Heart left ventricle (tissue), 16 donors: ENCODE results near the gene ENTR1. TPM values are rescaled to one million over a fixed set of nuclear protein-coding genes. Genes with fewer than 3 reads are reported as not detected.

Experiments
- ATAC-seq, 4 donors: fragments of 200-7000 bp; cut with Tn5 transposase; one replicate each; pipeline ENCODE4 v1.9.1; 2020 to 2022; ENCODE audit warnings: moderate library complexity in 4 of 4, mild to moderate bottlenecking in 3 of 4, moderate number of reproducible peaks in 1 of 4
- DNase-seq, 5 donors: peaks; one replicate each; pipeline ENCODE4 v3.0.0-alpha.2; 2020
- H3K27ac ChIP-seq, 12 donors: fragments of 200-600 bp; sonication (generic) in 4 of 12; one replicate each; pipeline versions ENCODE4 v1.5.0 to v1.8.0; 2016 to 2022; ENCODE audit warnings: mild to moderate bottlenecking in 2 of 12
- H3K27me3 ChIP-seq, 9 donors: fragments of 200-600 bp; sonication (generic) in 2 of 9; one replicate each; pipeline versions ENCODE4 v1.5.1 to v1.8.0; 2016 to 2022; ENCODE audit warnings: mild to moderate bottlenecking in 3 of 9
- H3K36me3 ChIP-seq, 9 donors: fragments of 200-600 bp; sonication (generic) in 2 of 9; one replicate each; pipeline versions ENCODE4 v1.5.0 to v1.8.0; 2018 to 2022; ENCODE audit warnings: mild to moderate bottlenecking in 2 of 9
- H3K4me1 ChIP-seq, 12 donors: fragments of 200-600 bp; sonication (generic) in 4 of 12; one replicate each; pipeline versions ENCODE4 v1.5.0 to v1.8.0; 2016 to 2022; ENCODE audit warnings: mild to moderate bottlenecking in 3 of 12
- H3K4me3 ChIP-seq, 12 donors: fragments of 200-600 bp; sonication (generic) in 4 of 12; one replicate each; pipeline versions ENCODE4 v1.5.0 to v1.8.0; 2017 to 2022; ENCODE audit warnings: mild to moderate bottlenecking in 9 of 12, moderate library complexity in 4 of 12
- H3K9me3 ChIP-seq, 12 donors: fragments of 200-600 bp; sonication (generic) in 4 of 12; one replicate each; pipeline versions ENCODE4 v1.5.0 to v1.8.0; 2016 to 2022; ENCODE audit warnings: mild to moderate bottlenecking in 1 of 12
- CTCF ChIP-seq, 12 donors: fragments of 200-600 bp; sonication (generic) in 4 of 12; IDR thresholded peaks; one replicate each; pipeline versions ENCODE4 v1.5.0 to v1.8.0; 2018 to 2022; ENCODE audit warnings: antibody characterized with exemption in 12 of 12, mild to moderate bottlenecking in 5 of 12
- POLR2A ChIP-seq, 2 donors: fragments of 450-650 bp; IDR thresholded peaks; one replicate each; pipeline ENCODE4 v1.6.1; 2017; ENCODE audit warnings: antibody characterized with exemption in 2 of 2, mild to moderate bottlenecking in 2 of 2, moderate library complexity in 2 of 2
- WGBS, 4 donors: extraction: QIAGEN DNeasy Blood & Tissue Kit in 2 of 4; methylation state at CpG; one replicate each; pipeline versions ENCODE4 v1.1.5 to v1.1.7; 2013 to 2018; 5-methylcytosine and 5-hydroxymethylcytosine counted together
- intact Hi-C, 10 donors: fragments of 100-400 bp; cut with DNase I; formaldehyde crosslinking; loops; one replicate each; pipeline versions ENCODE4 v1.11.1 to v1.14.2; 2022
- polyA plus RNA-seq, 2 donors: library from polyadenylated mRNA; stranded (reverse); fragments of 200-250 nt; gene quantifications; one replicate each; pipeline ENCODE4 v1.2.3, GENCODE V29; 2013
- total RNA-seq, 9 donors: library from RNA; depleted of rRNA in 2 of 9; stranded (reverse); fragments of >200 nt in 2 of 9; fragmentation: NEBNext Ultra II Directional in 3 of 9; extraction: Animal tissue kit (Norgen Biotek cat#: 25700) in 3 of 9; gene quantifications; one replicate each; pipeline versions ENCODE4 v1.1.0 to v1.2.4, GENCODE V29; 2016 to 2023
- donor health status: ischemic (EF 13 %, LVEDD 7.1; RV severe dilation, severe dysfunction).
- donor health status: healthy with polysubstance abuse.
- donor health status: DM: no; HTN: yes; CAD: no.
- donor health status: DM: no; HTN: no; CAD: no.
- donor health status: ischemic (EF 25% LVEDD 6.9; RV normal size, moderate dysfunction).
- donor health status: ischemic (EF 25% LVEDD 5.7; RV mildly dilated, moderate dysfunction).
- donor health status: healthy.
- donor health status: DM: yes; HTN: yes; CAD: no.
- donor health status: ischemic (EF 35%, LVEDD 5.7; RV mildly dilated, moderate dysfunction).
- donor health status: nonischemic (EF 11% LVEDD 7.7; RV severe dilation, severe dysfunction).
- donor health status: DM: yes; HTN: yes; CAD: no.
- donor health status: PGD.
- donor health status: ischemic (EF 29% LVEDD 5.4; RV normal size, mild dysfunction).
- donor health status: nonischemic (EF 23%, LVEDD 6.1; RV moderate dilation, normal function).

ENTR1 gene
- total and polyA plus RNA-seq, 11 donors: 11.8 to 27.7 (median 18.4) TPM

GRCh38 chr9:136353088-136353487 lies 57.3 kb downstream of the ENTR1 start:
- no peak for ATAC-seq
- Histone ChIP-seq H3K4me3 (peak overlapping the region in 10 of 12 donors; percentile 22 to 57 (median 42)), H3K4me1 (peaks cover 0 to 35% (median 14%) of the 10 kb centered on the region in 12 donors), H3K9me3 (no peaks in the 10 kb centered on the region), H3K27ac (peak overlapping the region in 11 of 12 donors; percentile 71 to 96 (median 89)), H3K27me3 (no peaks in the 10 kb centered on the region), H3K36me3 (peaks cover 0 to 30% (median 9%) of the 10 kb centered on the region in 9 donors)
- WGBS, 4 donors: 69 to 80% (median 78%) methylated on average over 10 to 11 of the region's 11 CpGs
- no peak for TF ChIP-seq POLR2A (IDR thresholded peaks at IDR 0.05)
- TF ChIP-seq CTCF (IDR thresholded peaks at IDR 0.05): no peak
- intact Hi-C loops: no loop called here
- no peak for DNase-seq

- intact Hi-C loops: no loop called here
- H3K36me3 ChIP-seq: peaks cover 0 to 26% (median 9%) of the 10 kb centered on the region in 9 donors
- peak overlapping the region in 10 of 12 donors; percentile 71 to 96 (median 90) for H3K27ac ChIP-seq
- peak in 2 of 5 donors; percentile 46 to 72 for DNase-seq
- H3K4me3 ChIP-seq: peak overlapping the region in 9 of 12 donors; percentile 28 to 57 (median 43)
- TF ChIP-seq CTCF (IDR thresholded peaks at IDR 0.05) (no peak), POLR2A (IDR thresholded peaks at IDR 0.05) (peak in 1 of 2 donors; percentile 10)
- no peaks in the 10 kb centered on the region for H3K27me3 ChIP-seq
- H3K4me1 ChIP-seq: peaks cover 0 to 35% (median 14%) of the 10 kb centered on the region in 12 donors
- ATAC-seq: peak; percentile 12 to 53 (median 32)
- 62 to 78% (median 69%) methylated on average over 7 to 16 of the region's 16 CpGs for WGBS, 4 donors
- no peaks in the 10 kb centered on the region for H3K9me3 ChIP-seq
These were observed 57.7 kb downstream of the ENTR1 start for GRCh38 chr9:136352682-136353081.

Other genes with a start within 250 kb of the ENTR1 start
- gene LHX3, start 205.5 kb downstream of the ENTR1 start, total RNA-seq: not detected
- gene LHX3, start 205.5 kb downstream of the ENTR1 start, polyA plus RNA-seq: not detected
- 1 to 10 TPM; 4.8 to 7.8 (median 5.9) TPM for gene QSOX2, start 164.8 kb downstream of the ENTR1 start, total RNA-seq
- 1 to 10 TPM; 4.3 to 9.9 TPM for gene QSOX2, start 164.8 kb downstream of the ENTR1 start, polyA plus RNA-seq
- under 1 TPM in 1 of 9 donors, not detected in 8; 0.04 TPM for gene CCDC187, start 106.5 kb downstream of the ENTR1 start, total RNA-seq
- not detected for gene CCDC187, start 106.5 kb downstream of the ENTR1 start, polyA plus RNA-seq
- gene GPSM1, start 83.1 kb downstream of the ENTR1 start, total RNA-seq: 10 to 100 TPM; 24.1 to 52.0 (median 31.7) TPM
- gene GPSM1, start 83.1 kb downstream of the ENTR1 start, polyA plus RNA-seq: 10 to 100 TPM; 31.5 to 80.2 TPM
- 10 to 100 TPM; 21.3 to 67.8 (median 33.6) TPM for gene DNLZ, start 46.9 kb downstream of the ENTR1 start, total RNA-seq
- gene DNLZ, start 46.9 kb downstream of the ENTR1 start, polyA plus RNA-seq: 10 to 100 TPM; 22.6 to 36.8 TPM
- gene CARD9, start 36.9 kb downstream of the ENTR1 start, total RNA-seq: 1 to 10 TPM in 2 of 9 donors, under 1 TPM in 7; 0.30 to 7.1 (median 0.77) TPM
- under 1 TPM; 0.69 to 1.00 TPM for gene CARD9, start 36.9 kb downstream of the ENTR1 start, polyA plus RNA-seq
- gene SNAPC4, start 10.4 kb downstream of the ENTR1 start, total RNA-seq: 1 to 10 TPM; 3.1 to 7.8 (median 4.5) TPM
- 1 to 10 TPM; 4.0 to 4.3 TPM for gene SNAPC4, start 10.4 kb downstream of the ENTR1 start, polyA plus RNA-seq
- 10 to 100 TPM; 61.5 to 81.8 (median 73.6) TPM for gene PMPCA, start within 50 bp of the ENTR1 start, total RNA-seq
- gene PMPCA, start within 50 bp of the ENTR1 start, polyA plus RNA-seq: 10 to 100 TPM; 70.8 to 77.0 TPM
- gene INPP5E, start 29.2 kb upstream of the ENTR1 start, total RNA-seq: 10 to 100 TPM in 3 of 9 donors, 1 to 10 TPM in 6; 7.3 to 11.7 (median 9.5) TPM
- 1 to 10 TPM; 6.4 to 8.0 TPM for gene INPP5E, start 29.2 kb upstream of the ENTR1 start, polyA plus RNA-seq
- 10 to 100 TPM; 21.1 to 53.3 (median 30.2) TPM for gene SEC16A, start 72.4 kb upstream of the ENTR1 start, total RNA-seq
- 10 to 100 TPM; 20.9 to 29.9 TPM for gene SEC16A, start 72.4 kb upstream of the ENTR1 start, polyA plus RNA-seq
- gene NOTCH1, start 135.4 kb upstream of the ENTR1 start, total RNA-seq: 10 to 100 TPM; 12.1 to 47.3 (median 22.1) TPM
- gene NOTCH1, start 135.4 kb upstream of the ENTR1 start, polyA plus RNA-seq: 10 to 100 TPM in 1 of 2 donors, 1 to 10 TPM in 1; 8.0 to 12.1 TPM